EH (cell line): ENCODE measurements around the gene PC.

Experiments
- DNase-seq: peaks from one replicate; pipeline ENCODE4 v3.0.0-alpha.2; 2015; ENCODE audit warnings: low read depth

The PC gene

DNA sequence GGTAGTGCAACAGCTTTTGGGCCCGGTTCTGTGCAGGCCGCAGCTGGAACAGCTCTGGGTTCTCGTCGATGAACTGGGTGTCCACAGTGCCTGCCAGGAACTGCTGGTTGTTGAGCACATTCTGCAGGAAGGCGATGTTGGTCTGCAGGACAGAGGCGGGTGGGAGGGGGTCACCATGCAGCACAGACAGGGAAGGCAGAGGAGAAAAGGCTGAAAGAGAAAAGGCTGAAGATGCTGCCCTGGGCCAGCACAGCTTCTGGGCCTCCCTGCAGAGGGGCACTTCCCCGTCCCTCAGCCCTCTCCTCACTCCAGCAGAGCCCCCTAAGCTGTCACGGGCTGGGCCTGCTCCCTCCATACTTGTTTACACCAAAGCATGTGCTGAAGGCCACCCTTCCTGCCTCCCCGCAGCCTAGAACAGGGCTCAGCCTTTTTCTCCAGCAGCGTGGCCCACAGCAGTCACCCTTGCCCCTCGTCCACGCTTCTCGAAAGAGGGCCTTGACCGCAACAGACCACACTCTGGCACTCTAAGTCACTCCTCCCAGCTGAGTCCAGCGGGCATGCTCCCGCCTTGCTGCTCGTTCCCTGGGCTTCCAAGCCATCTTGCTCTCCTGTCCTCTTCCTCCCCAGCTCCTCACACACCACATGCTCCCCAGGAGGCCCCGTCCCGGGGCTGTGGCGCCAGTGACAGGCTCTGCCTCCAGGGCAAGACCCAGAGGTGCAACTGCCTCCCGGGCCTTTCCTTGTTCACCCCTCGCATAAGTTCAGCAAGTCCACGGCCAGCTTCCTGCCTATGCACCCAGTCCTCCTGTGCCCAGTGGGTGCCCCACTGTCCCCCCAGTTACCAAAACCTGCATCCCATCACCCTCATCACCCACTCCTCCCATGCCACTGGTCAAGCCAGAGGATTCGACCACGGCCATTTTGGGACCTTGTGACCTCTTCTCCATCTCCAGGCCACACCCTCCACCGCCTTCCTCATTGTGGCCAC lies 104.6 kb downstream of the PC start:
- DNase-seq: no peak

- no peak for DNase-seq
These were observed 105.5 kb downstream of the PC start for GRCh38 chr11:66852466-66853241.

DNA sequence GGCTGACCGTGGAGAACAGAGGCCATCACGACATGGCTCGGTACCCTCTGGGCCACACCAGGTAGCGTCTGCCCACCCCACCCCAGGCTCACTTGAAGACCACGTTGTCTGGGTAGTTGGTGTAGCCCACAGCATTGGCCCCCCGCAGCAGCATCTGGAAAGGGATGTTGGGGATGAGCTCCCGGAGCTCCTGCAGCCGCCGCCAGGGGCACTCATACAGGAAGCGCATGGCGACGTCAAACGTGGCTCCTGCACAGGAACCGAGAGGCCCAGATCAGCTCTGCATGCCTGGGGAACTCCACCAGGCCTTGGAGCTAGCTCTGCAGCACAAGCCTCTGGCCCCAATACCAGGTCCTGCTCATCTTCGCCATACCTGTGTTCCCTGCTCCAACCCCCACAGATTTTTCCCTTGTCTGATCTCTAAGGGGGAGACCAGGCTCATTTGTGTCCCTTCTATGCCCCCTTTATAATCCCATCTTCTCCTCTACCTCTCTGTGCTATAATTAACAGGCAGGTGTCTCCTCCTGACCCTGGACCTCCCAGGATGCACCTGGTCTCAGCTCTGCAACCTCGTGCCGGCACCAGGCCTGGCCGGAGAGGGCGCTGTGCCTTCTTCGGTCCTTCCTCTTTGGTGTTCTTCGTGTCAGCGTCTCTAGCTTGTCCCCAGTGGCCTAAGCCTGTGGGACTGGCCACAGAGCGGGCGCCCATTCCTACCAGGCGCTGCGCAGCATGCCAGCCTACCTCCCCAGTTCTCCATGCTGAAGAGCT lies 106.3 kb downstream of the PC start:
- peak; percentile 10 for DNase-seq

- DNase-seq: no peak
These were observed 107.0 kb downstream of the PC start for GRCh38 chr11:66851239-66851596.

- DNase-seq: no peak
These were observed 107.5 kb downstream of the PC start for GRCh38 chr11:66850588-66851238.

GRCh38 chr11:66850235-66850587 lies 108.0 kb downstream of the PC start:
- no peak for DNase-seq

GRCh38 chr11:66849501-66850234 lies 108.5 kb downstream of the PC start:
- no peak for DNase-seq

DNA sequence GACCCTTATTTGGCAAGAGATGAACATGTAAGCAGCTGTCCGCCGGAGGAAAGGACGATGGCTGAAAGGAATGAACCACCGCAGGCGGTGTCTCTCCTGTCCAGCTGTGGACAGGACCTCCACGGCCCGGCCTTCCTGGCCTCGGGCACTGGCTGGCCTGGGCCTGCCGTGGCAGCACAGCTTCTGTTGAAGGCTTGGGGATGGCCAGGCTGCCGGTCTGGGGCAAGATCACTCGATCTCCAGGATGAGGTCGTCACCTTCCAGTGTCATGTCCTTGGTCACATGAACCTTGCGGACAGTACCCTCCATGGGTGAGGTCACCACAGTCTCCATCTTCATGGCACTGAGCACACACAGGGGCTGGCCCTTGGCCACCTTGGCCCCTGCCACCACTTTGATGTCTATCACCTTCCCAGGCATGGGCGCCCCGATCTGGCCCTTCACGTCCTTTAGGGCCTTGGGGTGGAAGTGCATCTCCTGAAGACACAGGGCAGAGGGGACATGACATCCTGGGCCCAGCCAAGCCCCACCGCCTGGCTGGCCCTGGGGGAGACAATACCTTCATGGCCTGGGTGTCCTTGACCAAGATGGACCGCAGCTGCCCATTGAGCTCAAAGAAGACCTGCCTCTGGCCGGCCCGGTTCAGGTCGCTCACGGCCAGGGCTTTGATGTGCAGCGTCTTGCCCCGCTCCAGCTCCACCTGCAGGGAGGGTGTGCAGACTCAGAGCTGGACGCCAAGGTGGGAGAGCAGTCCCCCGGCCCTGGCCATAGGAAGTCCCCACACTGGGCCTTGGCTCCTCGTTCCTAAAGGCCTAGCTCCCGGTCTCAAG lies 109.3 kb downstream of the PC start:
- DNase-seq: no peak

- no peak for DNase-seq
These were observed 110.5 kb downstream of the PC start for GRCh38 chr11:66847461-66848232.

DNA sequence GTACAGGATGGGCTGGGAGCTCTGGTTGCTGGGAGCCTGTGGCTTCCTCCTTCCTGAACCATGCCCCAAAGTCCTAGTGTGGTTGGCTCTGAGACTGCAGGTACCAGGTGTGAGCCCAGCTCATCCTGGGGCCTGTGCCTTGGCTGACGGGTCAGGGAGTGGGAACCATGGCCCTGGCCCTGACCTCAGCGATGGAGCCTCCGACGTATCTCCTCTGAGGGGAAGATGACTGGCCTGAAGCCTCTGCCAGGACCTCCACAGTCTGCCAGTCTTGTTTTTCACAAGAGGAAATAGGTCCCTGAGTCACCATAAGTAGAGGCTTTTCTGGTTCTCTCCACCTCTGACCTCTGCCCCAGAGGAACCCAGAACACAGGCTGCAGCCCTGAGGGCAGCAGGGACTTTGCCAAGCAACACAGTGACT lies 111.5 kb downstream of the PC start:
- DNase-seq: no peak

DNA sequence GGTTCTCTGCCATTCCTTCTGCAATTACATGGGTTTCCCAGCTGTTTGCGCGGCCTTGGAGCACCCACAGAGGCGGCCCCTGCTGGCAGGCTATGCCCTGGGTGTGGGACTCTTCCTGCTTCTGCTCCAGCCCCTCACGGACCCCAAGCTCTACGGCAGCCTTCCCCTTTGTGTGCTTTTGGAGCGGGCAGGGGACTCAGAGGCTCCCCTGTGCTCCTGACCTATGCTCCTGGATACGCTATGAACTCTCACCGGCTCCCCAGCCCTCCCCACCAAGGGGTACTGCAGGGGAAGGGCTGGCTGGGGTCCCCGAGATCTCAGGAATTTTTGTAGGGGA lies 112.3 kb downstream of the PC start:
- DNase-seq: no peak

DNA sequence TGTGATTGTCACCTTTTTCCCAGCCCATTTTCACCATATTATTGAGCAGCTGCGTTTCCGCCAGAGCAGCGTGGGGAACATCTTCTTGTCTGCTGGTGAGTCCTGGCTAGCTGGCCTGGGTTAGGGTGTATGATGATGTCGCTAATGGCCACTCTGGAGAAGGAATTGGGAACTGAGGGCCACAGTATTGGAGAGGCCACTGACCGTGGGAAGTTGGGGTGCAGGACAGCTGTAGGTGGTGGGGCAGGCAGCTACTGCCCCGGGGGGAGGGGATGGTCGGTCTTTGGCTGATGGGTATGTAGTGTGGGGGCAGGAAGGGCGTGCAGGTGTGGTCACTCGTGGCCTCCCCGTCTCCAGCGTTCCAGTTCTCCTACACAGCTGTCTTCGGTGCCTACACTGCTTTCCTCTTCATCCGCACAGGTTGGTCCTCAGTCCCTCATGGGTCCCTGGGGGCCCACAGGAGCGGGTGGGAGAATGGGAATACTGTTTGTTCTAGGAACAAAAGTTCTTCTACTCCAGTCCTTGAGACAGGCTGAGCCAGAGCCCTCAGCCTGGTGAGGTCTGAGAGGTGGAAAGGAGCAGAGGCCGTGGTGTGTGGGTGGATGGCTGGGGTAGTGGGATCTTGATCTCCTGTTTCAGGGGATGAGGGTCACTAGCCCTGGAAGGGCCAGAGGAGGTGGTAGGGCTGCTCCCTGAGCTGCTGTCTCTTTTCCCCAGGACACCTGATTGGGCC lies 112.9 kb downstream of the PC start:
- DNase-seq: no peak

- DNase-seq: no peak
These were observed 113.6 kb downstream of the PC start for GRCh38 chr11:66844496-66845142.

DNA sequence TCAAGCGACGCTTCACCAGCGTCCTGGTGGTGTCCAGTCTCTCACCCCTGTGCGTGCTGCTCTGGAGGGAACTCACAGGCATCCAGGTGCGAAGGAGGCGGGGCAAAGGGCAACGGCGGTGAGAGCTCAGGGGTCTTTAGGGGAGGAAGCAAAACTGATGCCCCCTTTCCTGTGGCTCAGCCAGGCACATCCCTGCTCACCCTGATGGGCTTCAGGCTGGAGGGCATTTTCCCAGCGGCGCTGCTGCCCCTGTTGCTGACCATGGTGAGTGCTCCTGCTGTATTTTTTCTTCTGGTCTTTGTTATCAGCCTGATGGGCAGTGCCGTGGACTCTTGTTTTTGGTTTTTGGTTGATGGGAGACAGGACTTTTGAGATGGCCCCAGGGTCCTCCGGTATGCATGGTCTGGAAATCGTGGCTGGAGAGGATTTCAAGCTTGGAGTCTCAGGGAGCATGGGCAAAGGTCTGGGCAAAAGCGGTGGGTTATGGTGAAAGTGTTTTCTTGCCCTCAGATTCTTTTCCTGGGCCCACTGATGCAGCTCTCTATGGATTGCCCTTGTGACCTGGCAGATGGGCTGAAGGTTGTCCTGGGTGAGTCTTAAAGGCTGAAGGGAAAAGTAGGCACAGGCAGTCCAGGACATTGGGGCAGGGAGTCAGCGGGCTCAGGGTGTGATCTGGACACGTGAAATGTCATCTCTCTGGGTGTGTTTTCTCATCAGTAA lies 114.2 kb downstream of the PC start:
- DNase-seq: no peak

- peak; percentile 87 for DNase-seq
These were observed 115.0 kb downstream of the PC start, which contains the start of gene RCE1 for GRCh38 chr11:66842896-66843775. Gene RCE1, plus strand, starts transcription at chr11:66843441. Its CDS starts 15 bp downstream, at chr11:66843456.

GRCh38 chr11:66842501-66842895 lies 115.7 kb downstream of the PC start:
- no peak for DNase-seq

GRCh38 chr11:66841861-66842260 lies 116.3 kb downstream of the PC start:
- DNase-seq: no peak
